HepG2 (cell line): ENCODE results near the gene CMIP. TPM values are rescaled to one million over a fixed set of nuclear protein-coding genes. Genes with fewer than 3 reads are reported as not detected.

Experiments
- ASH2L ChIP-seq: fragments of 300-600, 200-600 bp; sonication (generic); IDR thresholded peaks from 2 replicates; pipeline ENCODE4 v1.7.0; 2017; ENCODE audit warnings: low read depth, mild to moderate bottlenecking, moderate library complexity, mixed read lengths, low read length; ENCODE audit not compliant: insufficient read length
- BCL6 ChIP-seq: IDR thresholded peaks from 2 replicates; pipeline ENCODE4 v1.6.1; 2016; ENCODE audit warnings: missing genetic modification reagents, missing compliant biosample characterization
- EEA1 ChIP-seq: sonication (generic); formaldehyde crosslinking; IDR thresholded peaks from 2 replicates; pipeline ENCODE4 v1.5.1; 2020; ENCODE audit warnings: mild to moderate bottlenecking, missing genetic modification reagents, borderline replicate concordance
- EP300 ChIP-seq, 3 experiments: sonication (generic) in 1 of 3; formaldehyde crosslinking in 1 of 3; IDR thresholded peaks; 2 replicates each; pipeline versions ENCODE4 v1.5.1 to v1.6.1; 2011 to 2020; ENCODE audit warnings: low read depth in 2 of 3, low read length in 2 of 3, borderline replicate concordance in 1 of 3, improper control_type of control experiment in 1 of 3, mild to moderate bottlenecking in 1 of 3, missing genetic modification reagents in 1 of 3, moderate library complexity in 1 of 3
- EZH2 ChIP-seq: conservative IDR thresholded peaks from 2 replicates; pipeline ENCODE4 v1.6.1; 2012; ENCODE audit warnings: mild to moderate bottlenecking, low read depth, low read length, moderate library complexity
- GATA4 ChIP-seq: sonication (generic); IDR thresholded peaks from 2 replicates; pipeline ENCODE4 v1.6.1; 2016; ENCODE audit warnings: antibody characterized with exemption, low read depth, borderline replicate concordance
- GZF1 ChIP-seq: sonication (generic); formaldehyde crosslinking; IDR thresholded peaks from 2 replicates; pipeline ENCODE4 v1.5.1; 2020; ENCODE audit warnings: mild to moderate bottlenecking, missing genetic modification reagents
- IKZF4 ChIP-seq: sonication (generic); formaldehyde crosslinking; IDR thresholded peaks from 2 replicates; pipeline ENCODE4 v1.5.1; 2020; ENCODE audit warnings: borderline replicate concordance, mild to moderate bottlenecking, low read depth, missing genetic modification reagents; ENCODE audit errors: not compliant biosample characterization
- KLF12 ChIP-seq: sonication (generic); formaldehyde crosslinking; IDR thresholded peaks from 2 replicates; pipeline ENCODE4 v1.4.0; 2020; ENCODE audit warnings: missing genetic modification reagents, borderline replicate concordance
- KMT2B ChIP-seq: IDR thresholded peaks from 2 replicates; pipeline ENCODE4 v1.6.1; 2016; ENCODE audit warnings: missing genetic modification reagents, missing compliant biosample characterization
- MAF1 ChIP-seq: sonication (generic); formaldehyde crosslinking; IDR thresholded peaks from 2 replicates; pipeline ENCODE4 v1.5.0; 2020; ENCODE audit warnings: missing genetic modification reagents, borderline replicate concordance
- POLR2A ChIP-seq, 2 experiments: IDR thresholded peaks; 2 replicates each; pipeline ENCODE4 v1.6.1; 2011; ENCODE audit warnings: low read depth in 2 of 2, low read length in 2 of 2, mild to moderate bottlenecking in 1 of 2, moderate library complexity in 1 of 2; ENCODE audit not compliant: insufficient read depth in 1 of 2
- PPARG ChIP-seq: conservative IDR thresholded peaks from 2 replicates; pipeline ENCODE4 v1.6.1; 2016; ENCODE audit warnings: missing biosample characterization, missing genetic modification reagents
- STAG1 ChIP-seq: sonication (generic); formaldehyde crosslinking; IDR thresholded peaks from 2 replicates; pipeline ENCODE4 v1.4.0; 2020; ENCODE audit warnings: missing genetic modification reagents
- ZEB1 ChIP-seq: IDR thresholded peaks from 2 replicates; pipeline ENCODE4 v1.6.1; 2012; ENCODE audit warnings: mild to moderate bottlenecking, low read depth, inconsistent platforms; ENCODE audit not compliant: insufficient replicate concordance
- ZIK1 ChIP-seq: sonication (generic); formaldehyde crosslinking; IDR thresholded peaks from 2 replicates; pipeline ENCODE4 v1.5.0; 2020; ENCODE audit warnings: mild to moderate bottlenecking, low read depth, missing genetic modification reagents, borderline replicate concordance
- ZKSCAN5 ChIP-seq: sonication (generic); formaldehyde crosslinking; IDR thresholded peaks from 2 replicates; pipeline ENCODE4 v1.5.1; 2020; ENCODE audit warnings: mild to moderate bottlenecking, missing genetic modification reagents
- ZNF20 ChIP-seq: sonication (generic); formaldehyde crosslinking; IDR thresholded peaks from 2 replicates; pipeline ENCODE4 v1.4.0; 2020; ENCODE audit warnings: mild to moderate bottlenecking, moderate library complexity, missing genetic modification reagents
- ZNF235 ChIP-seq: sonication (generic); formaldehyde crosslinking; IDR thresholded peaks from 2 replicates; pipeline ENCODE4 v1.8.1; 2023; ENCODE audit warnings: mild to moderate bottlenecking, missing genetic modification reagents, borderline replicate concordance
- ZNF24 ChIP-seq: fragments of 450-650 bp; IDR thresholded peaks from 2 replicates; pipeline ENCODE4 v1.6.1; 2017; ENCODE audit warnings: antibody characterized with exemption, mild to moderate bottlenecking
- ZNF451 ChIP-seq: sonication (generic); formaldehyde crosslinking; IDR thresholded peaks from 2 replicates; pipeline ENCODE4 v1.5.0; 2020; ENCODE audit warnings: mild to moderate bottlenecking, missing genetic modification reagents
- ZNF557 ChIP-seq: sonication (generic); formaldehyde crosslinking; IDR thresholded peaks from 2 replicates; pipeline ENCODE4 v1.4.0; 2020; ENCODE audit warnings: missing genetic modification reagents
- ZNF616 ChIP-seq: sonication (generic); formaldehyde crosslinking; IDR thresholded peaks from 2 replicates; pipeline ENCODE4 v1.5.0; 2020; ENCODE audit warnings: low read depth, mild to moderate bottlenecking, missing genetic modification reagents
- ZNF660 ChIP-seq: sonication (generic); formaldehyde crosslinking; IDR thresholded peaks from 2 replicates; pipeline ENCODE4 v1.5.1; 2020; ENCODE audit warnings: mild to moderate bottlenecking, low read depth, missing genetic modification reagents, borderline replicate concordance
- ZNF83 ChIP-seq: sonication (generic); formaldehyde crosslinking; IDR thresholded peaks from 2 replicates; pipeline ENCODE4 v1.4.0; 2020; ENCODE audit warnings: missing genetic modification reagents, mild to moderate bottlenecking, borderline replicate concordance
- polyA plus RNA-seq, 8 experiments: library from polyadenylated mRNA; depleted of rRNA in 3 of 8; stranded (reverse) in 7 of 8; unstranded in 1 of 8; fragments of >200 nt; fragmentation: Illumina TruSeq in 4 of 8; extraction: Trizol in 4 of 8; gene quantifications; 2 replicates each; pipeline versions ENCODE4 v1.2.1 to v1.2.3, GENCODE V29; 2011 to 2016; ENCODE audit warnings: low read depth in 4 of 8, missing spikeins in 1 of 8, mixed read lengths in 1 of 8; ENCODE audit not compliant: insufficient read depth in 1 of 8
- total RNA-seq, 5 experiments: library from RNA; depleted of rRNA; stranded (reverse); fragments of >200 nt; fragmentation: Illumina TruSeq; extraction: Trizol; gene quantifications; 2 replicates each; pipeline ENCODE4 v1.2.3, GENCODE V29; 2016; ENCODE audit warnings: low read depth in 1 of 5
- TF ChIP-seq, protein P1 (sequence below): sonication (generic); formaldehyde crosslinking; IDR thresholded peaks from 2 replicates; pipeline ENCODE4 v1.5.1; 2020; ENCODE audit warnings: missing genetic modification reagents, mild to moderate bottlenecking, borderline replicate concordance
- TF ChIP-seq, protein P2 (sequence below): sonication (generic); formaldehyde crosslinking; IDR thresholded peaks from 2 replicates; pipeline ENCODE4 v1.5.0; 2020; ENCODE audit warnings: missing genetic modification reagents
- TF ChIP-seq, protein P3 (sequence below): sonication (generic); formaldehyde crosslinking; IDR thresholded peaks from 2 replicates; pipeline ENCODE4 v1.8.0; 2022; ENCODE audit warnings: missing genetic modification reagents, mild to moderate bottlenecking, borderline replicate concordance

CMIP gene
- total and polyA plus RNA-seq, 2 of the 13 experiments (the other 11 are each of a cell fraction or from before 2014, with no cell fraction given): 10.9 to 18.1 TPM

DNA sequence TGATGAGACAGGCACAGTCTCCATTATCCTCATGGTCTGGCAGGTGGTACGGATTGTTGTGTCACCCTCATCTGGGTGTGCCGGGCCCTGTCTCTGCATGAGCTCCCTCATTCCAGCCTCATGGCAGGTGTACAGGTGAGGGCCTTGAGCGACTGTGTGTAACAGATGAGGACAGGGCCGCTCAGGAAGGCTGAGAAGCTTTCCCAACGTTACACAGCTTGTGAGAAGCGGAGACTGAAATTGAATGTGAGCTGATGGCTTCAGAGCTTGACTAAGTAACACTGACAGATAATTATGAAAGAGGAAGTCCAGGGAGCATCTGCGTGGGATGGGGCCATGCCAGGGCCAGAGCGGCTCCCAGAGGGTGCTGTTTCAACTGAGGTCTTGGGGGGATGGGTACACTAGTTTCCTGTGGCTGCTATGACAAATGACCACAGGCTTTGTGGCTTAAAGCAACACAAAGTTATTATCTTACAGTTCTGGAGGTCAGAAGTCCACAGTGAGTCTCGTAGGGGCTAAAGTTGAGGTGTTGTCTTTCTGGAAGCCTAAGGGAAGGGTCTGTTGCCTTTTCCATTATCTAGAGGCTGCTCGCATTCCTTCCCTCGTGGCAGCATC is 36.7 kb downstream of the CMIP start (continued):
- TF ChIP-seq MAF1 (CRISPR knock-in tag) (no peak), ZEB1 (no peak), ASH2L (no peak), ZIK1 (CRISPR knock-in tag) (no peak), KMT2B (CRISPR knock-in tag) (no peak), ZNF24 (no peak), ZNF616 (CRISPR knock-in tag) (no peak), POLR2A (IDR thresholded peaks at IDR 0.05; ENCODE audit: insufficient read depth in 1 of 2, low read depth in 2 of 2, low read length in 2 of 2) (peak in 1 of 2 experiments; percentile 25; a peak in 2 of 4 replicates), ZNF660 (CRISPR knock-in tag) (no peak), BCL6 (CRISPR knock-in tag) (peak; percentile 54), STAG1 (CRISPR knock-in tag) (peak; percentile 46), ZNF20 (CRISPR knock-in tag) (no peak), ZNF451 (CRISPR knock-in tag) (no peak), GATA4 (no peak), PPARG (CRISPR knock-in tag) (peak; percentile 69), KLF12 (CRISPR knock-in tag) (no peak), ZKSCAN5 (CRISPR knock-in tag) (no peak), ZNF83 (CRISPR knock-in tag) (no peak), IKZF4 (CRISPR knock-in tag) (no peak), ZNF557 (CRISPR knock-in tag) (no peak), GZF1 (CRISPR knock-in tag) (no peak), EZH2 (no peak), EP300 (IDR thresholded peaks at IDR 0.05; ENCODE audit: low read depth in 2 of 2, low read length in 2 of 2) (peak; percentile 67 to 84), EP300 (CRISPR knock-in tag; IDR thresholded peaks at IDR 0.05; ENCODE audit: borderline replicate concordance) (peak; percentile 91), EEA1 (CRISPR knock-in tag) (no peak), ZNF235 (CRISPR knock-in tag) (no peak)
- TF ChIP-seq, protein P1, sequence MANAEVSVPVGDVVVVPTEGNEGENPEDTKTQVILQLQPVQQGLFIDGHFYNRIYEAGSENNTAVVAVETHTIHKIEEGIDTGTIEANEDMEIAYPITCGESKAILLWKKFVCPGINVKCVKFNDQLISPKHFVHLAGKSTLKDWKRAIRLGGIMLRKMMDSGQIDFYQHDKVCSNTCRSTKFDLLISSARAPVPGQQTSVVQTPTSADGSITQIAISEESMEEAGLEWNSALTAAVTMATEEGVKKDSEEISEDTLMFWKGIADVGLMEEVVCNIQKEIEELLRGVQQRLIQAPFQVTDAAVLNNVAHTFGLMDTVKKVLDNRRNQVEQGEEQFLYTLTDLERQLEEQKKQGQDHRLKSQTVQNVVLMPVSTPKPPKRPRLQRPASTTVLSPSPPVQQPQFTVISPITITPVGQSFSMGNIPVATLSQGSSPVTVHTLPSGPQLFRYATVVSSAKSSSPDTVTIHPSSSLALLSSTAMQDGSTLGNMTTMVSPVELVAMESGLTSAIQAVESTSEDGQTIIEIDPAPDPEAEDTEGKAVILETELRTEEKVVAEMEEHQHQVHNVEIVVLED (CRISPR knock-in tag): no peak; the same call in 1 of the 2 replicates
- TF ChIP-seq, protein P2, sequence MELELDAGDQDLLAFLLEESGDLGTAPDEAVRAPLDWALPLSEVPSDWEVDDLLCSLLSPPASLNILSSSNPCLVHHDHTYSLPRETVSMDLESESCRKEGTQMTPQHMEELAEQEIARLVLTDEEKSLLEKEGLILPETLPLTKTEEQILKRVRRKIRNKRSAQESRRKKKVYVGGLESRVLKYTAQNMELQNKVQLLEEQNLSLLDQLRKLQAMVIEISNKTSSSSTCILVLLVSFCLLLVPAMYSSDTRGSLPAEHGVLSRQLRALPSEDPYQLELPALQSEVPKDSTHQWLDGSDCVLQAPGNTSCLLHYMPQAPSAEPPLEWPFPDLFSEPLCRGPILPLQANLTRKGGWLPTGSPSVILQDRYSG: no peak
- TF ChIP-seq, protein P3, sequence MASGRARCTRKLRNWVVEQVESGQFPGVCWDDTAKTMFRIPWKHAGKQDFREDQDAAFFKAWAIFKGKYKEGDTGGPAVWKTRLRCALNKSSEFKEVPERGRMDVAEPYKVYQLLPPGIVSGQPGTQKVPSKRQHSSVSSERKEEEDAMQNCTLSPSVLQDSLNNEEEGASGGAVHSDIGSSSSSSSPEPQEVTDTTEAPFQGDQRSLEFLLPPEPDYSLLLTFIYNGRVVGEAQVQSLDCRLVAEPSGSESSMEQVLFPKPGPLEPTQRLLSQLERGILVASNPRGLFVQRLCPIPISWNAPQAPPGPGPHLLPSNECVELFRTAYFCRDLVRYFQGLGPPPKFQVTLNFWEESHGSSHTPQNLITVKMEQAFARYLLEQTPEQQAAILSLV (CRISPR knock-in tag): no peak
